GM18507 (cell line): ENCODE measurements around the gene LZTS2.

ENCODE experiments used
- DNase-seq: peaks from one replicate; pipeline ENCODE4 v3.0.0; 2011; ENCODE audit warnings: low read depth; ENCODE audit not compliant: insufficient read length; ENCODE audit errors: extremely low spot score
- FAIRE-seq: peaks from 2 replicates; lab custom pipeline; 2011; peaks lifted over from hg19 to GRCh38; lab: Jason Lieb, UNC

Gene LZTS2

DNA sequence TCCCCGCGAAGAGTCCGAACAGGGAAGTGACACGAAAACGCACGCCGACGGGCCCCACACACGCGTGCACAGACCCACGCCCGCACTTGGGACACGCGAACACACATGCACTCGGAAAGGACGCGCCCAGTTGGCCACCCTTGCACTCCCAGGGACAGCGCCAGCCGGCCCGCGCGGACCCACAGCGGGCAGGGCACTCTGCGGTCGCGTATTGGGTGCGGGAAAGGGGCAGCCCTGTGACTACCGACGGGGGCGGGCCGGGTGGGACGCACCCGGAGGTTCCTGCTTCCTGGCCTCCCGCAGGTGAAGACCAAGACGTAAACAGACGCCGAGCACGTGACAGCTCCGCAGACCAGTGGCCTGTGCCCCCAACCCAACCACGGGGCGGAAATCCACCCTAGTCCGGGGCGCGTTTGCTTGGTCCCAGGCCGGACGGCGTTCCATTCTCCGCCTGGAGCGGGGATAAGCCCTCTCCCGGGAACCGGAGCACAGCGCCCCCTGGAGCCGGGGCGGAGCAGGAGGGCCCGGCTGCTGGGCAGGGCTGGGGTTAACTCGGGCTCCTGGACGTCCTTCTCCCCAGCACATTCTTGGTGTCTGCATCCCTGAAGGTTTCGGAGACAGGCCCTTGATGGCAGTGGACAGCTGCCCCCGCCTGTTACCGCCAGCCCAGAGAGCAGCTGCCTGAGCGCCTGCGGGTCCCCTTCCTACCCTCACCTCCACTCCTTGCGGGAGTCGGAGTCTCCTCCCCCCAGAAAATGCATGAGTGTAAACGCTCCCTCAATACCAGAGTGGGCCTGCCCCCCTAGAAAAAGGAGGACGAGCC lies 2.0 kb upstream of the LZTS2 start:
- DNase-seq (peak; percentile 49), FAIRE-seq (peak; percentile 77)

DNA sequence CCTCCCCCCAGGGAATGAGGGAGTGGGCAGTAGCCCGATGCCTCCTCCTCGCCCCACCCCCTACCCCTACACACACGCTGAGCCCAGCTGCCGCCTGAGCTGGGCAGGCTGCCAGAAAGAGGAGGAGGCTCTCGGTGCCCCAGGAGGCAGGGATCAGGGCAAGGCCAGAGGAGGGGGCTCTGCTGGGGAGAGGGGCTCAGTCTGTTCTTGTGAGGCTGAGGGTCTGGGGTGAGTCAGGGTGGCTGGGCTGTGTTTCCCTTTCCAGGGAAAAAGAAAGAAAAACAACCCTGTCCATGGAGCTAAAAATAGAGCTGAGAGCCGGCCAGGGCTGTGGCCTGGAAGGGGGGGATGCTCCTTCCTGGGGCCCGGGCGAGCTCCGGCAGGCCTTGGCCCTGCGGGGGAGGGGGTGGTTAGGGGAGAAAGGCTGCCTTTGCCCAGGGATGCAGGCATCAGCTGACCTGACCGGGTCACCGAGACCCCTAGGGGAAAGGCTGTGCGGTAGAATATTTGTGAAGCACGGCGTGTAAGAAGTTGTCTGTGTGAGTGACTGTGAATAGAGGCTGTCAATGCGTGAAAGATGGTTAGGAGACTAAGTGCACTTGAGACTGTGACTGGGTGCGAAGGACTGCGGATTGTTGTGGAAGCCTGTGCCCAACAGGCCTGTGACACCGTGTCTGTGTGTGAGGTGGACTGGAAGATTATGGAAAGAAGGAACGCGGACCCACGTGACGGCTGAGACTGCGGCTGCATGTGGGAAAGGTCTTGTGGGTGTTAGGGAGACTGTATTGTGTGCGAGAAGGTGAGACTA lies 1.2 kb upstream of the LZTS2 start:
- DNase-seq, result peak; percentile 53
- FAIRE-seq, result no peak

- FAIRE-seq, result peak; percentile 76
Observed at GRCh38 chr10:100998991-100999741, 442 bp upstream of the LZTS2 start.

GRCh38 chr10:101000127-101000914 lies 713 bp downstream of the LZTS2 start:
- DNase-seq (no peak), FAIRE-seq (no peak)

More at GRCh38 chr10:100998991-100999741, 442 bp upstream of the LZTS2 start:
- peak; percentile 84 for DNase-seq

- FAIRE-seq, result no peak
- DNase-seq, result no peak
Observed at GRCh38 chr10:101000915-101001658, 1.5 kb downstream of the LZTS2 start.

DNA sequence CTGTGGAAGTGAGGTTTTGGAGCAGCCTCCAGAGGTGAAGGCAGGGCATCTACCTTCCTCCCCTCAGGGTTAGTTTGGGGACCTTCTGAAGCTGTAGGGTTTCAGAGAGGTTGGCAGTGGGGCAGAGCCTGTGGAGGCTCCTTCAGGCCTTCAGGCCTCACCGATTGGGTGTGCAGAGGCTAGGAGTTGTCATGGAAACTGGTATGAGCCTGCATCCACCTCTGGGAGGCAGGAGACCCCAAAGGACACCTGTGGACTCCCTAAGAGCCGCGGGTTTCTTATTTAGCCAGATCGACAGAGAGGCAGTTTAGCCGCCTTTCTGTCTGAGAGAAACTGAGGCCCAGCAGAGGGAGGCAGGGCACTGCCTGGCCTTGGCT lies 2.0 kb downstream of the LZTS2 start:
- FAIRE-seq (no peak), DNase-seq (no peak)

- FAIRE-seq (no peak), DNase-seq (no peak)
Observed at GRCh38 chr10:101002456-101002855, 2.8 kb downstream of the LZTS2 start.

GRCh38 chr10:101003639-101004206 lies 4.1 kb downstream of the LZTS2 start:
- DNase-seq (no peak), FAIRE-seq (no peak)

GRCh38 chr10:101005361-101005760 lies 5.8 kb downstream of the LZTS2 start:
- DNase-seq (no peak), FAIRE-seq (no peak)

DNA sequence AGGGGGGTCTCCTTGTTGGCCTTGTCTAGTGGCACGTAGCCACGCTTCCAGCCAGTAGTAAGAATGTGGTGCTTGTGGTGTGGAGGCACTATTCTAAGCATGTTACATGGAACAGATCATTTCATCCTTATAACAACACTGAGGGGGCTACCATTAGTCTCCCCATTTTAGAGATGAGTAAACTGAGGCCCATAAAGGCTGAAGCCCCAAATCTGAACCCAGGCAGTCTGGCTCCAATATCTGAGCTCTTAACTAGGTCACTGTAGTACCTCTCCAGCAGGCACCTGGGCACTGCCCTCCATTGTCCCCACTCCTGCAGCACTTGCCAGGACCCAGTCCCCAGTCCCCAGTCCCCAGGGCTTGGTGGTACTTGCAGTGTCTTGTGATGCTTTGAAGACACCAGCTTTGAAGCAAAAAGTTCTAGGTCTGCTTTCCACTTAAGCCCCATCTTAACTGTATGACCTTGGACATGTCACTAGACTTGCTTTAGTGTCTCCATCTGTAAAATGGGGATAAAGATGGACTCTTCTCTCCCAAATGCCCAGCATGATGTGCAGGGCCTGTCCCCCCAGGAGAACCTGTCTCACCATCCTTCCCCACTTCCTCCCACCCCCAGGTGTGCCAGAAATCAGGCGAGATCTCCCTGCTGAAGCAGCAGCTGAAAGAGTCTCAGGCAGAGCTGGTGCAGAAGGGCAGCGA lies 6.4 kb downstream of the LZTS2 start:
- FAIRE-seq (no peak), DNase-seq (no peak)

DNA sequence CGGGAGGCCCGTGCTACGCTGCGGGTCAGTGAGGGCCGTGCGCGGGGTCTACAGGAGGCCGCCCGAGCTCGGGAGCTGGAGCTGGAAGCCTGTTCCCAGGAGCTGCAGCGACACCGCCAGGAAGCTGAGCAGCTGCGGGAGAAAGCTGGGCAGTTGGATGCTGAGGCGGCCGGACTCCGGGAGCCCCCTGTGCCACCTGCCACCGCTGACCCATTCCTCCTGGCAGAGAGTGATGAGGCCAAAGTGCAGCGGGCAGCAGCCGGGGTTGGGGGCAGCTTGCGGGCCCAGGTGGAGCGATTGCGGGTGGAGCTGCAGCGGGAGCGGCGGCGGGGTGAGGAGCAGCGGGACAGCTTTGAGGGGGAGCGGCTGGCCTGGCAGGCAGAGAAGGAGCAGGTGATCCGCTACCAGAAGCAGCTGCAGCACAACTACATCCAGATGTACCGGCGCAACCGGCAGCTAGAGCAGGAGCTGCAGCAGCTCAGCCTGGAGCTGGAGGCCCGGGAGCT lies 7.0 kb downstream of the LZTS2 start:
- FAIRE-seq, result no peak

DNA sequence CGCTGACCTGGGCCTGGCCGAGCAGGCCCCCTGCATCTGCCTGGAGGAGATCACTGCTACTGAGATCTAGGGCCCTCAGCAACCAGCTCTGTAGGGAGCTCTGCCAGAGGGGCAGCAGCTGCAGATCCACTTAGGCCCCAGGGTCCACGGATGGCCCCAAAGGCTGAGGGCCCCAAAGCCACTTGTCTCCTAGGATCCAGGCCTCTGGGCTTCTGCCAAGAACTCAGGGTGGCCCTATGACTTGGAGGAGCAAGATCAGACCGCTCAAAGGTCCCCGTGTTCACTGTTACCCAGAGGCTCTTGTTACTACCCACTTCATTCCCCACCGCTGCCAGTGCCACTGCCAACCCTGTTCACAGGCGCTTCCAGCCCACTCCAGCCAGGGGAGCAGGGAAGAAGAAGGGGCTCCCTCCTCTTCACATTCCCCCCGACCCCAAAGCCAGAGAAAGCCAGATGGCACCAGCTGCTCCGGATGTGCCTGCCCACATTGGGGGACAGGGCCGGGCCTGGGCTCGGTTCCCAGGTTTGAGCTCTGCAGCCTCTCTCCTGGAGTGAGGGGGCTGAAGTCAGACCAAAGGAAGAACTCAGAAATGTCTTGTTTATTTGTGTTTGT lies 7.6 kb downstream of the LZTS2 start:
- FAIRE-seq (no peak), DNase-seq (no peak)

More for the DNA sequence above, 7.0 kb downstream of the LZTS2 start:
- DNase-seq, result no peak

- DNase-seq, result no peak
- FAIRE-seq, result no peak
Observed at GRCh38 chr10:101007915-101008822, 8.6 kb downstream of the LZTS2 start.

GRCh38 chr10:101008823-101009423 lies 9.3 kb downstream of the LZTS2 start:
- FAIRE-seq, result no peak
- DNase-seq, result no peak

GRCh38 chr10:101010329-101010728 lies 10.7 kb downstream of the LZTS2 start:
- FAIRE-seq, result no peak
- DNase-seq, result no peak
